Epithelial cell of esophagus (primary cell): Measurements from ENCODE around the gene PLOD2.
A peak's percentile ranks its signal among the peaks of the same experiment; 100 is the strongest.

ENCODE experiments used
- DNase-seq: peaks from one replicate; pipeline ENCODE4 v3.0.0; 2010; ENCODE audit warnings: low read depth
- H3K4me3 ChIP-seq: 2 replicates; pipeline ENCODE4 v1.5.1; 2011; ENCODE audit warnings: mild to moderate bottlenecking, low read length, control low read depth
- CTCF ChIP-seq: IDR thresholded peaks from 2 replicates; pipeline ENCODE4 v1.5.1; 2011; ENCODE audit warnings: low read depth, mild to moderate bottlenecking, low read length, control low read depth, inconsistent platforms; ENCODE audit not compliant: insufficient read depth; ENCODE audit errors: missing control alignments

The PLOD2 gene

GRCh38 chr3:146099316-146099715, 61.7 kb downstream of the PLOD2 start:
- DNase-seq, result no peak
- no peak overlapping the region for H3K4me3 ChIP-seq
- no peak for TF ChIP-seq CTCF

- H3K4me3 ChIP-seq, result no peak overlapping the region
- no peak for TF ChIP-seq CTCF
- peak; percentile 34 for DNase-seq
Measured at GRCh38 chr3:146093896-146094295, 67.1 kb downstream of the PLOD2 start.

GRCh38 chr3:146092230-146092629, 68.8 kb downstream of the PLOD2 start:
- no peak for TF ChIP-seq CTCF
- peak; percentile 33 for DNase-seq
- H3K4me3 ChIP-seq, result no peak overlapping the region

DNA sequence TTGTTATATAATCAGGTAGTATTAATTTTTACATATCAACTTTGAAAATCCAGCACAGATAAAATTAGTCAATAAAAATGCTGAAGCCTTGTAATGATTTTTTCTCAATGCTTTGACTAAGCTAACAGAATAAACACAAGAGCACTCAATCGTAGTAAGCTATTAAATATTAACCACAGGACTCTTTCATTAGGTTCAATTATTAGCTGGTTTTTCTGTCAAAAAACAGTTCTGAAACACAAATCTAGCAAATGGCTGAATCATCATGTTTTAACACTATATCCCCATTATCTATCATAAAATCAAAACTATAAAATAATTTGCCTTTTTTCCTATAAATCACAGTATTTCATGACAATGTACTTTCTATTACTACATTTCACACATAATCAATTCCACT, 69.6 kb downstream of the PLOD2 start:
- DNase-seq, result no peak
- no peak for TF ChIP-seq CTCF
- no peak overlapping the region for H3K4me3 ChIP-seq

- DNase-seq, result no peak
- no peak for TF ChIP-seq CTCF
- no peak overlapping the region for H3K4me3 ChIP-seq
Measured at GRCh38 chr3:146090521-146090920, 70.5 kb downstream of the PLOD2 start.

- no peak for DNase-seq
- H3K4me3 ChIP-seq, result no peak overlapping the region
- no peak for TF ChIP-seq CTCF
Measured at GRCh38 chr3:146088840-146089239, 72.1 kb downstream of the PLOD2 start.

DNA sequence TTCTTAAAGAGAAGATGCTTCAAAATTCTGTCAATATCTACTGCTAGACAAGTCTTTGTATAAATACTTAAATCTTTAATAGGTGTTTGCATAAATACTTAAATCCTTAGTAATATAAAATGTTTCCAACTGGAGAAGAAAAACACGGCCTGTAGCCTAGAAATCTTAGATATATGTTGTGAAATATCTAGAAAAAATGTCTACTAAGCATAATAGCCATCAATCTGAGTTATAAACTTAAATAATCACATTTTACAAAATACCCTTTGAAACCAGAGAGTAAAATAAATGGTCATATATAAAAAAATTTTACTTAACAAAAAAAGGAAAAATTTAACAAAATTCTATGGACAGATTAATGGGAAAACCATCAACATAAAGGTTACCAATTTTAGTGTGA, 73.9 kb downstream of the PLOD2 start:
- no peak for TF ChIP-seq CTCF
- no peak overlapping the region for H3K4me3 ChIP-seq
- DNase-seq, result no peak
